ENCODE results near the gene TMEM156.
"Not testable (repeated sequence)": the region's sequence is repeated elsewhere in the genome, so short reads cannot be mapped to it uniquely, and the experiment has no call there.

The TMEM156 gene

GRCh38 chr4:38988353-38988752 lies 43.9 kb downstream of the TMEM156 start:
- not testable (repeated sequence) for DNase-seq

- no peak for DNase-seq
Measured at GRCh38 chr4:38987491-38987890, 44.7 kb downstream of the TMEM156 start.

GRCh38 chr4:38985410-38986100 lies 46.7 kb downstream of the TMEM156 start:
- DNase-seq = no peak

- peak in 1 of 2 experiments; percentile 13 for DNase-seq
Measured at GRCh38 chr4:38983787-38984598, 48.2 kb downstream of the TMEM156 start.

GRCh38 chr4:38983291-38983690 lies 48.9 kb downstream of the TMEM156 start:
- DNase-seq = no peak

GRCh38 chr4:38982361-38983095 lies 49.7 kb downstream of the TMEM156 start:
- no peak for DNase-seq

GRCh38 chr4:38980903-38981676 lies 51.1 kb downstream of the TMEM156 start:
- DNase-seq = no peak

GRCh38 chr4:38979511-38980230 lies 52.5 kb downstream of the TMEM156 start:
- no peak for DNase-seq

- DNase-seq = peak; percentile 34 to 57
Measured at GRCh38 chr4:38979081-38979480, 53.1 kb downstream of the TMEM156 start.

- no peak for DNase-seq
Measured at GRCh38 chr4:38976308-38976707, 55.9 kb downstream of the TMEM156 start.

GRCh38 chr4:38968668-38969067 lies 63.5 kb downstream of the TMEM156 start:
- no peak for DNase-seq

- DNase-seq = no peak
Measured at GRCh38 chr4:38967260-38968095, 64.7 kb downstream of the TMEM156 start.

GRCh38 chr4:38965866-38966265 lies 66.3 kb downstream of the TMEM156 start:
- no peak for DNase-seq

- DNase-seq = no peak
Measured at GRCh38 chr4:38964942-38965775, 67.0 kb downstream of the TMEM156 start.

GRCh38 chr4:38959248-38959647 lies 73.0 kb downstream of the TMEM156 start:
- not testable (repeated sequence) for DNase-seq

GRCh38 chr4:38958453-38959190 lies 73.6 kb downstream of the TMEM156 start:
- no peak for DNase-seq

GRCh38 chr4:38957893-38958292 lies 74.3 kb downstream of the TMEM156 start:
- no peak for DNase-seq

GRCh38 chr4:38957261-38957815 lies 74.9 kb downstream of the TMEM156 start:
- no peak for DNase-seq

- no peak for DNase-seq
Measured at GRCh38 chr4:38955957-38956356, 76.3 kb downstream of the TMEM156 start.
